PFSK-1 (cell line): ENCODE results near the gene MED12.

ENCODE experiments used
- POLR2AphosphoS5 ChIP-seq: IDR thresholded peaks from 2 replicates; pipeline ENCODE4 v1.6.1; 2012; ENCODE audit warnings: low read depth, mild to moderate bottlenecking, control low read depth, low read length, moderate library complexity
- TAF1 ChIP-seq: IDR thresholded peaks from 2 replicates; pipeline ENCODE4 v1.6.1; 2012; ENCODE audit warnings: low read length, control low read depth, borderline replicate concordance; ENCODE audit not compliant: insufficient read depth

DNA sequence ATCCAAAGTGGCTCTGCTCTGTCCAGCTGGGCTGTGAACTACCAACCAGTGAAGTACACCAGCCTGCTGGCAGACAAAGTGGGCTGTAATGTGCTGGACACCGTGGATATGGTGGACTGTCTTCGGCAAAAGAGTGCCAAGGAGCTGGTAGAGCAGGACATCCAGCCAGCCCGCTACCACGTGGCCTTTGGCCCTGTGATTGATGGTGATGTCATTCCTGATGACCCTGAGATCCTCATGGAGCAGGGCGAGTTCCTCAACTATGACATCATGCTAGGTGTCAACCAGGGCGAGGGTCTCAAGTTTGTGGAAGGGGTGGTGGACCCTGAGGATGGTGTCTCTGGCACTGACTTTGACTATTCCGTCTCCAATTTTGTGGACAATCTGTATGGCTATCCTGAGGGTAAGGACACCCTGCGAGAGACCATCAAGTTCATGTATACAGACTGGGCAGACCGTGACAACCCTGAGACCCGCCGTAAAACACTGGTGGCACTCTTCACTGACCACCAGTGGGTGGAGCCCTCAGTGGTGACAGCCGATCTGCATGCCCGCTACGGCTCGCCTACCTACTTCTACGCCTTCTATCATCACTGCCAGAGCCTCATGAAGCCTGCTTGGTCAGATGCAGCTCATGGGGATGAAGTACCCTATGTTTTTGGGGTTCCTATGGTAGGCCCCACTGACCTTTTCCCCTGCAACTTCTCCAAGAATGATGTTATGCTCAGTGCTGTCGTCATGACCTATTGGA is 48.8 kb downstream of the MED12 start:
- TF ChIP-seq POLR2AphosphoS5 (no peak), TAF1 (no peak)
